Measurements from ENCODE around the gene ECHS1.
A peak's percentile ranks its signal among the peaks of the same experiment; 100 is the strongest.
"Not testable (repeated sequence)": the region's sequence is repeated elsewhere in the genome, so short reads cannot be mapped to it uniquely, and the experiment has no call there.

ECHS1 gene

DNA sequence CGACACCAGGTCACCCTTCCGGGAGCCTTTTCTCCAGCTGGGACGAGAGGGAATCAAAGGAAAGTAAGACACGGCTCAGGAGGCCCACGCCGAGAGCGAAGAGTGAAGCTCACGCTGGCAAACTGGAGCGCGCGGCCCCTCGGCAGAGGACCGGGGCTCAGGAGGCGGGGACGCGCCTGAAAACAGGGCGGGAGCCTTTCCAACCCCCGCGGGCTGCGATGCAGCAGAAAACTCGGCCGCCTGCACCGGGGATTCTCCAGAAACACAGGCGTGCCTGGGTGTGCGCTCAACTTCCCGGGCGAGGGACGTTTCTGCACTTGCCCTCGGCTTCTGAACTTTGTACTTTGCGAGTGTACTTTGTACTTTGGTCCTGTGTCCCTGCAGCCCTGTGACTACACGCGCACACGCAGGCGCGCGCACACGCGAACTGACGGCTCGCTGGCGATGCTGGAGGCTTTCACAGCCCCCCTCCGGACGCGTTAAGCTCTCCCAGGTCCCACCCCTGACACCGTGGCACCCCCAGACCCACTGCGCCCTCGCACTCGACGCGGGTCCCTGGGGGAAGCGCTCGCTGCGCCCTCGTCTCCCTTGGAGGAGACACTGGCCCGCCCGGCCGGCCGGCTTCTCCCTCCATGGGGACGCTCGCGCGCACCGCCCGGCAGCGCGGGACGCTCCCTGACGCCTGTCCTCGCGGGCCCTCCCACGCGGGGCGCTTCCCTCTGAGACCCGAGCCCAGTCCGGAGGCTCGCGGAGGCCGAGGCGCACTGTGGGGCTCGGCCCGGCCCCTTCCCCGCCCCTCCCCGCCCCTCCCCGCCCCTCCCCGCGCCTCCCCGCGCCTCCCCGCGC, 5.3 kb upstream of the ECHS1 start:
- DNase-seq (ENCODE audit: low read depth): peak; percentile 32

DNA sequence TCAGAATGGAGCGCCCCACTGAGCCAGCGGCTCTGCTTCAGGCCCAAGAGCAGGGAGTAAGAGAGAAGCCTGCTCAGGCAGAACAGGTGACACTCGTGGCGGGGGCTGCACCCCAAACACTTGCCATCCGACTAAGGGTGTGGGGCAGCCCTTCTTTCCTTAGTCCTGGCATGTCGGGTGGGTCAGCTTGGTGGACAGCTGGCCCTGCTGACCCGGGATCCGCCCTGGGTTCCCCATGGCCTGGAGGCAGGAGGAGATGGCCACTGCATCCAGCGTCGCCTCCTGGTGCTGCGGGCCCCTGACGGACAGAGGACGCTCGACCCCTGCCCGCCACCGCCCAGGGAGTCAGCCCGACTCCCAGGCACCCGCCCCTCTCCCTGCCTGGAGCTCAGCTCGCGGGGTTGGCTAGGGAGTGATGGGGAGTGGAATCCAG, 4.7 kb upstream of the ECHS1 start:
- no peak for DNase-seq (ENCODE audit: low read depth)

DNA sequence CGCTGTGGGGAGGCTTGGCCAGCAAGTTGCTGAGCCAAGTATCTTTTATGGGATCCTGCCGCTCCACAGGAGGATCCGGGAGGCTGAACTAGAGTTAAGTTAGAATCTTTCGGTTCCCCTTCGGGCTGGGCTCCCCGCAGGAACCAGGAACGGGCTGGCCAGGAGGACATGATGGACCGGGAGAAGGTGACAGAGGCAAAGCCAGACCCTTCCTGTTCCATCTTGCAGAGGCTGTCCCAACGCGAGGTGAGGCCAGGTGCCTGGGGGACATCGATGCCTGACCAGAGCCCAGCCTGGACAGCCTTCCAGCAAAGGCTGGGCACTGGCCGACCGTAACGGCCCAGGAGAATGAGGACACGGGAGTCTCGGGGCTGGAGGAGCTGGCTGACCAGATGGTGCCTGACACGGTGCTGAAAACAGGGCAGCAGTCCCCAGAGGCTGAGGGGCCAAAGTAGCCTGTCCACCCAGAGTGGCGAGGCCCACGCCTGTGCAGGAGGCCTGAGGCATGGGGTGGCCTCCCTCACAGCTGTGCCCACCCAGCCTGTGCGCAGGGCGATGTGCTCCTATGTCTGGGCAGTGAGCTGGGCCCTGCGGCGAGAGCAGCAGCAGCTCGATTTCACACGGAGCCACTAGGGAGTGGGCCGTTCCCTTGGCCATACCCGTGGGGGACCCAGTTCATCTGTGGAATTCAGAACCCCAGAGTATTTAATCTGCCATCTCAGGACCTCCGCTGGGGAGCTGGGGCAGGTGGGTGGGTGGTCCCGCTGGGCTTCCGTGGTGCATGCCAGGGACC, 4.1 kb upstream of the ECHS1 start:
- no peak for DNase-seq (ENCODE audit: low read depth)

DNA sequence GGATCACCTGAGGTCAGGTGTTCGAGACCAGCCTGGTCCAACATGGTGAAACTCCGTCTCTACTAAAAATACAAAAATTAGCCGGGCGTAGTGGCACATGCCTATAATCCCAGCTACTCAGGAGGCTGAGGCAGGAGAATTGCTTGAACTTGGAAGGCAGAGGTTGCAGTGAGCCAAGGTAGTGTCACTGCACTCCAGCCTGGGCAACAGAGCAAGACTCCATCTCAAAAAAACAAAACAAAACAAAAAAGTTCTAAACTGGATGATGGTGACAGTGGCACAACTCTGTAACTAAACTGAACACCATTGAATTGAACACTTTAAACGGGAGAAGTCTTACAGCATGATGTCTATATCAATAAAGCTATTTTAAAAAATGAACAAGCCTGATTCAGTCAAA, 3.0 kb upstream of the ECHS1 start:
- DNase-seq (ENCODE audit: low read depth): not testable (repeated sequence)

DNA sequence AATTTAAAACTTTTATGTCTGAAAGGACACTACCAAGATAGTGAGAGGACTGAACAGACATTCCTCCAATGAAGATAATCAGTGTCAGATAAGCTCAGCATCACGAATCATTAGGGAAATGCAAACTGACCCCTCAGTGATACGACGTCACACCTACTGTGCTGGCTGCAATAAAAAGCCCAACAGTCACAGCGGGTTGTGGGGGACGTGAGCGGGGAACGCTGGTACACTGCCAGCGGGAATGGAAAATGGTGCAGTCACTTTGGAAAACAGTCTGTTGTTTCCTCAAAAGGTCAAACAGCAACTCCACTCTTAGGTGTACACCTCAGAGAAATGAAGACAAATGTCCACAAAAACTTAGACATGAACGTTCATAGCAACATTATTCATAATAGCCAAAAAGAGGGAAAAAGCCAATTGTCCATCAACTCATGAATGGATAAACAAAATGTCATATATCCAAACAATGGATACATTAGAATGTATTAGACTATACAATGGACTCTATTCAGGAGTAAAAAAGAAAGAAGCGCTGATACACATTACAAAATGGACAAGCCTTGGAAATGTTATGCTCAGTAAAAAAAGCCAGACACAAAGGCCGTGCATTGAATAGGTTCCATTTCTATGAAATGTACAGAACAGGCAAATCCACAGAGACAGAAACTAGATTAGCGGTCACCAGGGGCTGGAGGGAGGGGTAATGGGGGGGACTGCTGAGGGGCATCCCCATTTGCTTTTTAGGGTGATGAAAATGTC, 2.4 kb upstream of the ECHS1 start:
- no peak for DNase-seq (ENCODE audit: low read depth)

DNA sequence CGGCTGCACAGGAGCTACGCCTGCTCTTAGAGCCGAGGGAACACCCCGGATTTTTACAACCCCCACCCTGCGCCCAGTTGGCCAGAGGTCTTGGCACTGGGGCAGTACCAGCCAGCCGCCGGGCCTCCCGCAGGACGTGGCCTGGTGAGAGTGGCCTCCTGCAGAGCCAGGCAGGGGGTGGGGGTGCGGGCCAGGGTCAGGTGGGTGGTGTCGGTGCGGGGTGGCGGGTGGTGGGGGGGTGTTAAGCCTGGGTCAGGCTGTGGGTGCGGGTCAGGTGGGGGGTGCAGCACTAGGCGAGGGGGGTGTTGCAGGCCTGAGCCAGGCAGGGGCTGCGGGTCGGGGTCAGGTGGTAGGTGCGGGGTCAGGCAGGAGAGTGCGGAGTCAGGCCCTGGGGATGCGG, 647 bp downstream of the ECHS1 start:
- no peak for DNase-seq (ENCODE audit: low read depth)

DNA sequence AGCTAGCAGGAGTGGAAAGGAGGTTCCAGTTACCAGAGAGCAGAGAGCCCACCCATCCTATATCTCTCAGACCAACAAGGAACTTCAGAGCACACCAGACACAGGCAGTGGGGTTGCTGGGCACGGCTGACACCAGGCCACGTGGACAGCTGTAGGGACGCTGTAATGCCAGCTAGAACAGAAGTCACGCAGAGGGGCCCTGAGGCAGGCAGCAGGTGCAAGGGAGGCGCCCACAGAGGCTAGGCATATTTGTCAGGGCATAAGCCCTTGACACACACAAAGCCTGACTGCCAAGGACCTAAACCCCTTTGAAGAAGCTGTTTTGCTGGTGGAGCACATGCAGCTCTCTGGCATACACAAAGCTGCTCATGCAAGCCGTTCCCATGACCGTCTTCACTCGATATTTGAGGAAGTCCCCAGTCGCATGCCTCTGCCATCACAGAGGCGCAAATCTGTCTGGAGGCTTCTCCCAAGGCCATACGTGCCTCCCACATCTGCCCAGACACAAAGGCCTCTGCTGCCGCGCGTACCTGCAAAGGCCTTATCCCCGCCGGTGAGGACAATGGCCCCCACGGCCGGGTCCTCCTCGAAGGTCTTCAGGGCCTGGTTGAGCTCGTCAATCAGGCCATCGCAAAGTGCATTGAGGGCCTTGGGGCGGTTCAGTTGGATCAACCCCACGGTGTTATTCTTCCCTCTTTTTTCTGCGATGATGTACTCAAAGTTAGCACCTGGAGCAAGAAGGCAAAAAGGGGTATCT, 2.9 kb downstream of the ECHS1 start:
- DNase-seq (ENCODE audit: low read depth): no peak

DNA sequence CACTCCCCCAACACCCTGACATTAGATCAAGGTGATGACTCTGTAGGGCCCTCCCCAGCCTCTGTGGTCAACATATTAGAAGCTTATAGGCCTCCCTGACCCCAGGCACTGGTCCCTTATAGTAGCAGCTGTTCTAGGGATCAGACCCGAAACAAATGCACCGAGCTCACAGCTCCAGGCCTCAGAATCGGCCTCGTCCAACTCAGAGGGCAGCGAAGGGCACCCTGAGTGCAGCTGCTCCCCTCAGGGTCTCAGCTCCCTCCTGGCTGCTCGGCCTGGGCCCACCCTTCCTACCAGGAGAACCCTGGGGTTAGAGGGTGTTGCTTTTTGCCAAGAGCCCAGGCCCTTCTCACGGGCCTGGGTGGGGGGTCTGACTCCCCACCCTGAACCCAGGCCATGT, 5.0 kb downstream of the ECHS1 start:
- no peak for DNase-seq (ENCODE audit: low read depth)

DNA sequence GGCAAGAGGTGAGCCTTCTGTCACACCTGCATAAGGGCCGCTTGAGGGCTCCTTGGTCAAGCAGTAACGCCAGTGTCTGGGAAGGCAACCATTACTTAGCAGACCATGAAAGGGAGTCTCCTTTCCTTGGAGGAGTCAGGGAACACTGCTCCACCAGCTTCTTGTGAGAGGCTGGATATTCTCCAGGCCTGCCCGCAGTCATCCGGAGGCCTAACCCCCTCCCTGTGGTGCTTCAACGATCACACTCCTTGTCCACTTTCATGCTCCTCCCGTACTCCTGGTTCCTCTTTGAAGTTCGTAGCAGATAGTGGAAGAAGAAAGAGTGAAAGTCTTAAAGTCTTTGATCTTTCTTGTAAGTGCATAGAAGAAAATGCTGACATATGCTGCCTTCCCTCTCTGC, 5.7 kb downstream of the ECHS1 start:
- DNase-seq (ENCODE audit: low read depth): not testable (repeated sequence)

DNA sequence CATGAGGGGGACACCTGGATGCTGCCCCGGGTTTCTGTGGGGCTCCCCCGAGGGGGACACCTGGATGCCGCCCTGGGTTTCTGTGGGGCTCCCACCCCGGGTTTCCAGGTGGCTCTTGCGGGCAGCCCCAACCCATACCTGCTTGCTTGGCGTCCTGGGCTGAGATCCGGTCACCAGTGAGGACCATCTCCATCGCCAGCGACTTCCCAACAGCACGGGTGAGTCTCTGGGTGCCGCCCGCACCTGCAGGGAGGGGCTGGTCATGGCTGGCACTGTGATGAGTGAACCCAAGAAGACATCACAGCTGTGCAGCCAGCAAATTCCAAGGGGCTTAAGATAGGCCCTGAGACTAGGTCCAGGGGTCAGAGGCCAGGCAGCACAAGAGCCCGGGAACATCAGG, 6.4 kb downstream of the ECHS1 start:
- no peak for DNase-seq (ENCODE audit: low read depth)

DNA sequence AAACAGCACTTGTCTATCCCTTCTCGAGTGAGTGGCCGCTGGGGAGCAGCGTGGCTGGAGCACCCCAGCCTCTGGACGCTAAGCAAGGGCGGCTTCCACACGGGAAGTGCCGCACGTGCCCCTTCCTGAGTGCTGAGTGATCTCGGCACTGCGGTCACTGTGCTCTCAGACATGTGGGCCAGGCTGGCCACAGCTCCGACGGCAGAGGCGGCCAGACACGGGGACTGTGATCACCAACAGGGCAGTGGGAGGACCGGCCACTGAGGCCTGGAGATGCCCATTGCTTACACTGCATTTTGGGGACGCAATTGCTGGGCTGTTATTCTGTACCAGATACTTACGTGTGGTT, 7.0 kb downstream of the ECHS1 start:
- DNase-seq (ENCODE audit: low read depth): no peak

DNA sequence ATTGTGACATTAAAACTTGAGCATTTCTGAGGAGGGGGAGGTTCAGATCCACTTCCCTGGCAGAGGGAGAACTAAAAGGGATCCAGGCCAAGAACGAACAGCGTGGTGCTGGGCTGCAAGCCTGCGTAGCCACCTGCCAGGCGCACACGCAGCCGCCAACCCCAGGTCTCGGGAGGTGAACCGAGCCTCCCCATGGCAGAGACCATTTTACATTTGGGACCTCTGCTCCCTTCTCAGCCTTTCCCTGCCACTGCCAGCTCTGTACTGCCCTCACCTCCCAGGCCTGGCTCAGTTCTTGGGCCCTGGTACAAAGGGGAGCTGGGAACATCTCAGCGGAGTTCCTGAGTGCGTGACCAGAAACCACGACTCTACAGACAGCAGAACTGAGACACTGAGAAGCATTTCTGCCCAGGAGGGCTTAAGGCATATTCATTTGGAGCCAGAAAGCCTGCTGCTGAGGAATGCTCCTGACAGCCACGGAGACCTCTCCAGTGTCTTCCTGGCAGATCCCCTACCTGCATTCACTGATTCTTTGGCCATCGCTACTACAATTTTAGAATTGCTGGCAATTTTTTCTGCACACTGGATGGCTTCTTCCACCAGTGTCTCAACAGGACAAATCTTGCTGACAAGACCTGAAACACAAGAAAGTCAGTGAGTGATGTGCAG, 7.6 kb downstream of the ECHS1 start:
- no peak for DNase-seq (ENCODE audit: low read depth)

DNA sequence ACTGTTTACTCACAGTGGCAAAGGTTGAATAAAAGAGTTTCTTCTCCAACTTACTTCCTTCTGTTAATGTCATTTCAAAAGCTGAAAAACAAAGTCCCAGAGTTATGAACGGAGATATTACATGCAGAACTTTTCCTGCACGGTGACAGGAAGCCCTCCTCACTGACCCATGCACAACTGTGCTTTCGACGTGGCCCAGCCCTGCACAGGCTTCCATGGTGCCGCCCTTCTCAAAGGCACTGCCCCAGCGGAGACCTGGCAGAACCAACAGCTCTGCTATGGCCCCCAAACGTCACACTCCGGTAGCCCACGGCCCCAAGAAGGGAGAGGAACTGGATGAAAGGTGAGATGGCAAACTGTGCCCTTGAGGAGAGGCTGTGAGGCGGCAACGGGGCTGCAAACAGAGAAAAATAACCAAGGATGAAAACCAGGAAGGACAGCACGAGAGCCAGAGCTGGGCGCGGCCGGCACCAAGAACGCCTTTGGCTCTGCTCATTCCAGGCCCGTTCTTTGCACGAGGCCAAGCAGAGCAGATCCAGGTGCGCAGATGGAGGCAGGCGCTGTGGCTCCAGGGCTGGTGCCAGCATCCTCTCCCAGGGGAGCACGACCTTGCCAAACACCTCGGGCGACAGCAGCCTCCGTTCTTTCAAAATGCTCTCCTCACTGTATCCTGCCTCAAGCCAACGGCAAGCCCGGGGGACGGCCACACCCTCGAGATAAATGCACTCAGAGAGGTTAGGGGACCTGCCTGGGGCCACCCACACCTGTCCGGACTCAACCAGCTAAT, 8.3 kb downstream of the ECHS1 start:
- DNase-seq (ENCODE audit: low read depth): no peak

DNA sequence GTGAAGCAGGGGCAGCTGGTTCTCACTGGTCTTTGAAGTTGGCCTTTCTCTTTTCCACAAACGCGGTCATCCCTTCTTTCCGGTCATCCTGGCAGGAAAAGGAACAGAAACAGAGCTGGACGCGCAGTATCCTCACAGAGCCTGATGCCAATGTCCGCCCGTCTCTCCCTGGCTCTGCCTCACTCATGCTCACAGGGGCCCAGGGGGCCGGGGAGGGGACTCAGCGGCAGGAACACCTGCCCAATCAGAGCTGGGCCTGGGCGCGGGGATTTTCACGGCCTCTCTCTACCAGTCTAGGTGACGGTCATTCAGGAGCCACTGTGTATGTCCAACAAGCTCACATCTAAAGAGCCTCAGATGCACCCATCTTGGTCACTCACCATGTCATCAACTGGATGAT, 10.3 kb downstream of the ECHS1 start:
- no peak for DNase-seq (ENCODE audit: low read depth)

DNA sequence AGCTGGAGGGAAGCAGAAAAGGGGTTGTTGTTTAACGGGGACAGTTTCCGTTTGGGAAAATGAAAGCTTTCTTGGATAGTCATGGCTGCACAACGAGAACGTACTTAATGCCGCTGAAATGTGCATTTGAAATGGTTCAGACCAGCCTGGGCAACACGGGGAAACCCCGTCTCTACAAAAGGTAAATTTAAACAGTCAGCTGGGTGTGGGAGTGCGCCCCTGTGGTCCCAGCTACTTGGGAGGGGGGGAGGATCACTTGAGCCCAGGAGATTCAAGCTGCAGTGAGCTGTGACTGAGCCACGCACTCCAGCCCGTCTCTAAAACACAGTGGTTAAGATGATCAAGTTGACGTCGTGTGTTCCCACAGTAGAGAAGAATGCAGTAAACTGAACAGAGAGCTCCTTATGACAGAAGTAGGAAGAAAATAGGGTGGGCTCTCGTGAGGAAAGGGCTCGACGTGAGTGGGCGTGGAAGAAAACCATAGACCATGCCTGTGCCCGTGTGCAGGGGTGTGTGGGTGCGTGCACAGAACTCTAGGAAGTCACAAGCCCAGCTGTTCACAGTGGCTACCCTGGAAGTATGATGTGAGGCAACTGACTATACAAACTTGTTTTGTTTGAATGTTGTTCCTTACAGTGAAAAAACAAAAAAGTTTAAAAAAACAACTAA, 11.2 kb downstream of the ECHS1 start:
- DNase-seq (ENCODE audit: low read depth): no peak

DNA sequence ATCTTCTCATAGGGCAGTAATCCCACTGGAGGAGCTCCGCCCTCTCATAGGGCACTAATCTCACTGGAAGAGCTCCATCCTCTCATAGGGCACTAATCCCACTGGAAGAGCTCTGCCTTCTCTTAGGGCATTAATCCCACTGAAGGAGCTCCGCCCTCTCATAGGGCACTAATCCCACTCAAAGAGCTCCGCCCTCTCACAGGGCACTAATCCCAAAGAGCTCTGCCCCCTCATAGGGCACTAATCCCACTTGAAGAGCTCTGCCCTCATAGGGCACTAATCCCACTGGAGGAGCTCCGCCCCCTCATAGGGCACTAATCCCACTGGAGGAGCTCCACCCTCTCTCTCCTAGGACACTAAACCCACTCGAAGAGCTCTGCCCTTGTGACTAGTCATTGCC, 11.9 kb downstream of the ECHS1 start:
- DNase-seq (ENCODE audit: low read depth): no peak

DNA sequence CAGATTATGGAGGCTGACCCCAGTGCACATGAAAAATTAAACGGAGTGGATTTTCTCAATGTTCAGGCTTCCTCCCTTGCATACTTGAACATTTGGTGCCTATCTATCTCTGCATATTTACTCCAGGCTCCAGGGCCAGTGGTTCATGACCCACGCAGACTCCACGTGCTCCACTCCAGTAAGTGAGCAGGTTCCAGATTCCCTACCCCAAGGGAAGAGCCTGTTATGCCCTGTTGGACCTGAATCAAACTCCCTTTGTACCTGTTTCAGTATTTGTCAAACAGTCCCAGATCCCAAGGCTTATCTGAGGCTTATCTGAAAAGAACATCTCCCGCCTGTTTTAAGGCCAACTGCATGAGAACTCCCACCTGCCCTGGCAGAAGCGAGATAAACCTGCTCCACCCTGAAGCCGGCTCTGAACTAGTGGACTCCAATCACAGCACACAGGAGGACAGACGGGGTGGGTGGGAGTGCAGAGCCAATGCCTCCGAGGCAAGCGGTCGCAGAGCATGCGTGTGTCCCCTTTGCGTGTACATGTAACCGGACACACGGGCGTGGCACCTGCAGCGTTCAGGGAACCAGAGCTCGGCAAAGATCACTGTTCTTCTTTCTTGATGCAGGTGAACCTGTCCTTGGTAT, 13.1 kb downstream of the ECHS1 start:
- no peak for DNase-seq (ENCODE audit: low read depth)

DNA sequence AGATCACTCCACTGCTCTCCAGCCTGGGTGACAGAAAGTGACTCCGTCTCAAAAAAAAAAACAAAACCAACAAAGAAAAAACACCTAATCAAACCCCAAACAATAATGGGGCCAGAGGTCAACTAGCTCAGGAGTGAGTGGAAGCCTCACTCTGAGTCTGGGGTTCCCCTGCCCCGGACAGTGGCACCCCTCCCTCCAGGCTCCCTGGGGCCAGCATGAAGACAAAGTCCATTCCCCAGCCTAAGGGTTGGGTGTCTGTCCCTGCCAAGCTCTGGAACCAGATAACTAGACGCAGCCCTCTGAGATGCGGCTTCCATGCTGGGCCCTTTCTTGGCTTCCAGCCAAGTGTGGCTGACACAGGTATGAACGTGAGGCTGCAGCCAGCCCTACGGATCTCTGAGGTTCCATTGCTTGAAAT, 13.6 kb downstream of the ECHS1 start:
- no peak for DNase-seq (ENCODE audit: low read depth)

DNA sequence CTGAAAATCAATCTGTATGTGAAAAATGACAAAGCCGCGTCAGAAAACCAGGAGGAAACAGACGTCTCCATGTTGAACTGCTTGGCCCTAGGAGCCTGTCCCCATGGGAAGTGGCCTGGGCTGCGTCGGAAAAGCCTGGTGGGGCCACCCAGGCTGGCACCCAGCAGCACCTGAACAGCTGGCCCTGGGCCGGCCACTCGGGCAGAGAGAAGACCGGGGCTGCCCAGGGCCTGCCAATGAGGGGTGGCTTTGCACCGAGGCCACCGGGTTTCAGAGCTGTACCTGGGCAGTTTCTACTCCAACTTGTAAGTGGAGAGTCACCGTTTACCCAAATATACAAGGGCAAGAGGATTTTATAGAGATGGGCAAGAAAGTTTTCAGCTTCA, 14.2 kb downstream of the ECHS1 start:
- no peak for DNase-seq (ENCODE audit: low read depth)
